ENCODE data around the gene RPS6KL1.

DNA sequence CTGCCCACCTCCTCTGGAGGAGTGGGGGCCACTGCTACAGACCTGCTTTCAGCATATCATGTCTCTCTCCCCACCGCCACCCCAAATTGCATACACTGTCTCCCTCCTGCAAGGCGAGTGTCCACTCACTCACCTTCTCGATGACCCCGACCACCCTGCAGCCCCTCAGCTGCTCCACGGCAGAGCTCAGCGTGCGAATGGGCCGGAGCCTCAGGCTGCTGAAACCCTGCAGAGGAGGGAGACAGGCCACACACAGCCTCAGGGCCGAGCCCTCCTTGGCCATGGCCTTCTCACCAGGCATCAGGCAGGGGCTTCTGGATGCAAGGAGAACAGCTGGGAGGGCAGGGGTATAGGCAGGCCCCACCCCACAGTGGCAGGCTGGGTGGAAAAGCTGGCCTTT is 4.7 kb downstream of the RPS6KL1 start:
- no peak for TF ChIP-seq POLR2A (IDR thresholded peaks at IDR 0.05; ENCODE audit: low read length)
- TF ChIP-seq GATA1 (IDR thresholded peaks at IDR 0.05; ENCODE audit: low read depth, low read length): no peak

Measured in erythroblast (primary cell).